HepG2 (cell line): Measurements from ENCODE around the gene KANSL1. TPM values are rescaled to one million over a fixed set of nuclear protein-coding genes. Genes with fewer than 3 reads are reported as not detected.
A peak's percentile ranks its signal among the peaks of the same experiment; 100 is the strongest.

Source experiments
- DNMT1 ChIP-seq: sonication (generic); formaldehyde crosslinking; IDR thresholded peaks from 2 replicates; pipeline ENCODE4 v1.5.1; 2020; ENCODE audit warnings: mild to moderate bottlenecking, missing genetic modification reagents
- HNF4A ChIP-seq: sonication (generic); formaldehyde crosslinking; IDR thresholded peaks from 2 replicates; pipeline ENCODE4 v1.4.0; 2020; ENCODE audit warnings: missing genetic modification reagents
- KAT7 ChIP-seq: IDR thresholded peaks from 2 replicates; pipeline ENCODE4 v1.6.1; 2018; ENCODE audit warnings: borderline replicate concordance, missing compliant biosample characterization
- MAFK ChIP-seq, 2 experiments: IDR thresholded peaks in 1 of 2; conservative IDR thresholded peaks in 1 of 2; 2 replicates each; pipeline ENCODE4 v1.6.1; 2011; ENCODE audit warnings: improper control_type of control experiment in 2 of 2, low read length in 2 of 2
- MBD4 ChIP-seq: IDR thresholded peaks from 2 replicates; pipeline ENCODE4 v1.6.1; 2012; ENCODE audit warnings: low read length, inconsistent platforms, borderline replicate concordance
- MXD3 ChIP-seq: IDR thresholded peaks from 2 replicates; pipeline ENCODE4 v1.6.1; 2016; ENCODE audit warnings: mild to moderate bottlenecking, missing biosample characterization, missing genetic modification reagents
- NKX3-1 ChIP-seq: sonication (generic); formaldehyde crosslinking; IDR thresholded peaks from 2 replicates; pipeline ENCODE4 v1.5.0; 2020; ENCODE audit warnings: missing genetic modification reagents
- SIN3B ChIP-seq: fragments of 150-350 bp; IDR thresholded peaks from 2 replicates; pipeline ENCODE4 v1.6.1; 2014; ENCODE audit warnings: low read length
- TRIM24 ChIP-seq: sonication (generic); formaldehyde crosslinking; IDR thresholded peaks from 2 replicates; pipeline ENCODE4 v1.8.0; 2022; ENCODE audit warnings: mild to moderate bottlenecking, missing genetic modification reagents
- TSC22D2 ChIP-seq: sonication (generic); formaldehyde crosslinking; IDR thresholded peaks from 2 replicates; pipeline ENCODE4 v1.5.1; 2020; ENCODE audit warnings: missing genetic modification reagents, mild to moderate bottlenecking, borderline replicate concordance
- ZBTB4 ChIP-seq: sonication (generic); formaldehyde crosslinking; IDR thresholded peaks from 2 replicates; pipeline ENCODE4 v1.4.0; 2020; ENCODE audit warnings: missing genetic modification reagents, mild to moderate bottlenecking, borderline replicate concordance
- ZNF121 ChIP-seq: sonication (generic); formaldehyde crosslinking; IDR thresholded peaks from 2 replicates; pipeline ENCODE4 v1.5.0; 2020; ENCODE audit warnings: mild to moderate bottlenecking, missing genetic modification reagents
- ZNF337 ChIP-seq: sonication (generic); formaldehyde crosslinking; IDR thresholded peaks from 2 replicates; pipeline ENCODE4 v1.5.1; 2020; ENCODE audit warnings: missing genetic modification reagents, low read depth, mild to moderate bottlenecking, borderline replicate concordance
- ZNF362 ChIP-seq: sonication (generic); formaldehyde crosslinking; IDR thresholded peaks from 2 replicates; pipeline ENCODE4 v1.4.0; 2020; ENCODE audit warnings: missing genetic modification reagents, mild to moderate bottlenecking, borderline replicate concordance
- ZNF670 ChIP-seq: sonication (generic); formaldehyde crosslinking; IDR thresholded peaks from 2 replicates; pipeline ENCODE4 v1.8.0; 2022; ENCODE audit warnings: mild to moderate bottlenecking, missing genetic modification reagents, borderline replicate concordance
- ZNF768 ChIP-seq: sonication (generic); formaldehyde crosslinking; IDR thresholded peaks from 2 replicates; pipeline ENCODE4 v1.4.0; 2020; ENCODE audit warnings: missing genetic modification reagents
- ZZZ3 ChIP-seq: sonication (generic); formaldehyde crosslinking; IDR thresholded peaks from 2 replicates; pipeline ENCODE4 v1.4.0; 2020; ENCODE audit warnings: missing genetic modification reagents, mild to moderate bottlenecking, borderline replicate concordance
- polyA plus RNA-seq, 8 experiments: library from polyadenylated mRNA; depleted of rRNA in 3 of 8; stranded (reverse) in 7 of 8; unstranded in 1 of 8; fragments of >200 nt; fragmentation: Illumina TruSeq in 4 of 8; extraction: Trizol in 4 of 8; gene quantifications; 2 replicates each; pipeline versions ENCODE4 v1.2.1 to v1.2.3, GENCODE V29; 2011 to 2016; ENCODE audit warnings: low read depth in 4 of 8, missing spikeins in 1 of 8, mixed read lengths in 1 of 8; ENCODE audit not compliant: insufficient read depth in 1 of 8
- total RNA-seq, 5 experiments: library from RNA; depleted of rRNA; stranded (reverse); fragments of >200 nt; fragmentation: Illumina TruSeq; extraction: Trizol; gene quantifications; 2 replicates each; pipeline ENCODE4 v1.2.3, GENCODE V29; 2016; ENCODE audit warnings: low read depth in 1 of 5
- TF ChIP-seq, protein P1 (sequence below): sonication (generic); formaldehyde crosslinking; IDR thresholded peaks from 2 replicates; pipeline ENCODE4 v1.4.0; 2020; ENCODE audit warnings: mild to moderate bottlenecking, missing genetic modification reagents, borderline replicate concordance
- TF ChIP-seq, protein P2 (sequence below): sonication (generic); formaldehyde crosslinking; IDR thresholded peaks from 2 replicates; pipeline ENCODE4 v1.4.0; 2020; ENCODE audit warnings: missing genetic modification reagents, borderline replicate concordance

Gene KANSL1
- total and polyA plus RNA-seq, 2 of the 13 experiments (the other 11 are each of a cell fraction or from before 2014, with no cell fraction given), result 24.0 to 59.6 TPM

GRCh38 chr17:46001390-46002310 is 191.6 kb downstream of the KANSL1 start (continued):
- no peak for TF ChIP-seq ZBTB4 (CRISPR knock-in tag)
- no peak for TF ChIP-seq MAFK (conservative IDR thresholded peaks at IDR 0.05 in 1 of 2, IDR thresholded peaks at IDR 0.05 in 1 of 2; ENCODE audit: low read length in 2 of 2)
- no peak for TF ChIP-seq KAT7 (CRISPR knock-in tag)
- no peak for TF ChIP-seq NKX3-1
- TF ChIP-seq, protein P1, sequence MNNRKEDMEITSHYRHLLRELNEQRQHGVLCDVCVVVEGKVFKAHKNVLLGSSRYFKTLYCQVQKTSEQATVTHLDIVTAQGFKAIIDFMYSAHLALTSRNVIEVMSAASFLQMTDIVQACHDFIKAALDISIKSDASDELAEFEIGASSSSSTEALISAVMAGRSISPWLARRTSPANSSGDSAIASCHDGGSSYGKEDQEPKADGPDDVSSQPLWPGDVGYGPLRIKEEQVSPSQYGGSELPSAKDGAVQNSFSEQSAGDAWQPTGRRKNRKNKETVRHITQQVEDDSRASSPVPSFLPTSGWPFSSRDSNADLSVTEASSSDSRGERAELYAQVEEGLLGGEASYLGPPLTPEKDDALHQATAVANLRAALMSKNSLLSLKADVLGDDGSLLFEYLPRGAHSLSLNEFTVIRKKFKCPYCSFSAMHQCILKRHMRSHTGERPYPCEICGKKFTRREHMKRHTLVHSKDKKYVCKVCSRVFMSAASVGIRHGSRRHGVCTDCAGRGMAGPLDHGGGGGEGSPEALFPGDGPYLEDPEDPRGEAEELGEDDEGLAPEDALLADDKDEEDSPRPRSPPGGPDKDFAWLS, result 0 out of 2 replicates have a peak, but pooled peaks have one; percentile 49
- no peak for TF ChIP-seq SIN3B
- TF ChIP-seq HNF4A (CRISPR knock-in tag), result peak; percentile 34
- TF ChIP-seq MBD4, result no peak
- TF ChIP-seq ZZZ3 (CRISPR knock-in tag), result no peak
- TF ChIP-seq TRIM24 (CRISPR knock-in tag), result no peak
- no peak for TF ChIP-seq MXD3 (CRISPR knock-in tag)
- peak; percentile 7; the same call in 1 of the 2 replicates for TF ChIP-seq ZNF768 (CRISPR knock-in tag)
- TF ChIP-seq ZNF337, result no peak
- TF ChIP-seq, protein P2, sequence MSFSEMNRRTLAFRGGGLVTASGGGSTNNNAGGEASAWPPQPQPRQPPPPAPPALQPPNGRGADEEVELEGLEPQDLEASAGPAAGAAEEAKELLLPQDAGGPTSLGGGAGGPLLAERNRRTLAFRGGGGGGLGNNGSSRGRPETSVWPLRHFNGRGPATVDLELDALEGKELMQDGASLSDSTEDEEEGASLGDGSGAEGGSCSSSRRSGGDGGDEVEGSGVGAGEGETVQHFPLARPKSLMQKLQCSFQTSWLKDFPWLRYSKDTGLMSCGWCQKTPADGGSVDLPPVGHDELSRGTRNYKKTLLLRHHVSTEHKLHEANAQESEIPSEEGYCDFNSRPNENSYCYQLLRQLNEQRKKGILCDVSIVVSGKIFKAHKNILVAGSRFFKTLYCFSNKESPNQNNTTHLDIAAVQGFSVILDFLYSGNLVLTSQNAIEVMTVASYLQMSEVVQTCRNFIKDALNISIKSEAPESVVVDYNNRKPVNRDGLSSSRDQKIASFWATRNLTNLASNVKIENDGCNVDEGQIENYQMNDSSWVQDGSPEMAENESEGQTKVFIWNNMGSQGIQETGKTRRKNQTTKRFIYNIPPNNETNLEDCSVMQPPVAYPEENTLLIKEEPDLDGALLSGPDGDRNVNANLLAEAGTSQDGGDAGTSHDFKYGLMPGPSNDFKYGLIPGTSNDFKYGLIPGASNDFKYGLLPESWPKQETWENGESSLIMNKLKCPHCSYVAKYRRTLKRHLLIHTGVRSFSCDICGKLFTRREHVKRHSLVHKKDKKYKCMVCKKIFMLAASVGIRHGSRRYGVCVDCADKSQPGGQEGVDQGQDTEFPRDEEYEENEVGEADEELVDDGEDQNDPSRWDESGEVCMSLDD, result no peak
- no peak for TF ChIP-seq ZNF670 (CRISPR knock-in tag)
- no peak for TF ChIP-seq TSC22D2 (CRISPR knock-in tag)
- peak; percentile 47; the same call in 1 of the 2 replicates for TF ChIP-seq DNMT1 (CRISPR knock-in tag)
- 0 out of 2 replicates have a peak, but pooled peaks have one; percentile 29 for TF ChIP-seq ZNF362 (CRISPR knock-in tag)
- TF ChIP-seq ZNF121 (CRISPR knock-in tag), result peak; percentile 70
